Upper lobe of right lung (tissue), 1 donor: ENCODE data around the gene ANKRD6. TPM values are rescaled to one million over a fixed set of nuclear protein-coding genes. Genes with fewer than 3 reads are reported as not detected.
"Not testable (repeated sequence)": the region's sequence is repeated elsewhere in the genome, so short reads cannot be mapped to it uniquely, and the experiment has no call there.

Source experiments
- ATAC-seq: fragments of 200-7000 bp; cut with Tn5 transposase; one replicate; pipeline ENCODE4 v1.9.1; 2020; ENCODE audit warnings: mild to moderate bottlenecking, moderate library complexity
- DNase-seq: peaks from one replicate; pipeline ENCODE4 v3.0.0-alpha.2; 2020
- H3K27ac ChIP-seq: fragments of 200-600 bp; one replicate; pipeline ENCODE4 v1.8.0; 2022
- H3K27me3 ChIP-seq: fragments of 200-600 bp; one replicate; pipeline ENCODE4 v1.8.0; 2022; ENCODE audit warnings: mild to moderate bottlenecking
- H3K36me3 ChIP-seq: fragments of 200-600 bp; one replicate; pipeline ENCODE4 v1.8.0; 2022
- H3K4me1 ChIP-seq: fragments of 200-600 bp; one replicate; pipeline ENCODE4 v1.8.0; 2022
- H3K4me3 ChIP-seq: fragments of 200-600 bp; one replicate; pipeline ENCODE4 v1.8.0; 2022; ENCODE audit warnings: mild to moderate bottlenecking
- H3K9me3 ChIP-seq: fragments of 200-600 bp; one replicate; pipeline ENCODE4 v1.8.0; 2022
- intact Hi-C: fragments of 100-400 bp; cut with DNase I; formaldehyde crosslinking; loops from one replicate; pipeline ENCODE4 v1.11.0; 2022
- total RNA-seq: library from RNA; stranded (reverse); fragmentation: NEBNext Ultra II Directional; extraction: Animal tissue kit (Norgen Biotek cat#: 25700); gene quantifications from one replicate; pipeline ENCODE4 v1.2.1, GENCODE V29; 2021
- TF ChIP-seq, protein P1 (sequence below): fragments of 200-600 bp; IDR thresholded peaks from one replicate; pipeline ENCODE4 v1.8.0; 2022; ENCODE audit warnings: antibody characterized with exemption
- donor health status: DM: no; HTN: yes; CAD: no; lungs with severe emphysema.

Gene ANKRD6
- total RNA-seq, 1 donor from 2014 or later, result 20.2 TPM

DNA sequence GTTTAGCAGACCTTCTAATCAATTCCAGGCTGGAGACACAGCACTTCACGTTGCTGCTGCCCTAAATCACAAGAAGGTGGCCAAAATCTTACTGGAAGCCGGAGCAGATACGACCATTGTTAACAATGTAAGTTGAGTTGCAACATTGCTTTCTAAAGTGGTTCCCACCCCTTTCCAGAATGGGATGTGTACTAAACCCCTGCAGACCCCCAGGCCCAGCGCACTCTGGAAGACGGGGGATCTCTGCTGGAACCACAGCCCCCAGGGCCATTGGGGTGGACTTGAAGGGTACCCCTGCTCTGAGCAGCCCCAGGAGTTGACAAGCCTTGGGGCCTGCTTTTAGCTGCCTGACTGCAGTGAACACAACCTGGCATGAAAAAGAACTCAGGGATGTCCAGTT lies 183.6 kb downstream of the ANKRD6 start:
- Histone ChIP-seq H3K27ac (no peak overlapping the region), H3K4me1 (no peaks in the 10 kb centered on the region), H3K27me3 (no peaks in the 10 kb centered on the region), H3K36me3 (peaks cover 4% of the 10 kb centered on the region), H3K9me3 (no peaks in the 10 kb centered on the region), H3K4me3 (no peak overlapping the region)
- DNase-seq (no peak), ATAC-seq (no peak)
- TF ChIP-seq, protein P1, sequence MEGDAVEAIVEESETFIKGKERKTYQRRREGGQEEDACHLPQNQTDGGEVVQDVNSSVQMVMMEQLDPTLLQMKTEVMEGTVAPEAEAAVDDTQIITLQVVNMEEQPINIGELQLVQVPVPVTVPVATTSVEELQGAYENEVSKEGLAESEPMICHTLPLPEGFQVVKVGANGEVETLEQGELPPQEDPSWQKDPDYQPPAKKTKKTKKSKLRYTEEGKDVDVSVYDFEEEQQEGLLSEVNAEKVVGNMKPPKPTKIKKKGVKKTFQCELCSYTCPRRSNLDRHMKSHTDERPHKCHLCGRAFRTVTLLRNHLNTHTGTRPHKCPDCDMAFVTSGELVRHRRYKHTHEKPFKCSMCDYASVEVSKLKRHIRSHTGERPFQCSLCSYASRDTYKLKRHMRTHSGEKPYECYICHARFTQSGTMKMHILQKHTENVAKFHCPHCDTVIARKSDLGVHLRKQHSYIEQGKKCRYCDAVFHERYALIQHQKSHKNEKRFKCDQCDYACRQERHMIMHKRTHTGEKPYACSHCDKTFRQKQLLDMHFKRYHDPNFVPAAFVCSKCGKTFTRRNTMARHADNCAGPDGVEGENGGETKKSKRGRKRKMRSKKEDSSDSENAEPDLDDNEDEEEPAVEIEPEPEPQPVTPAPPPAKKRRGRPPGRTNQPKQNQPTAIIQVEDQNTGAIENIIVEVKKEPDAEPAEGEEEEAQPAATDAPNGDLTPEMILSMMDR, result no peak
- intact Hi-C loops, result no loop called here

DNA sequence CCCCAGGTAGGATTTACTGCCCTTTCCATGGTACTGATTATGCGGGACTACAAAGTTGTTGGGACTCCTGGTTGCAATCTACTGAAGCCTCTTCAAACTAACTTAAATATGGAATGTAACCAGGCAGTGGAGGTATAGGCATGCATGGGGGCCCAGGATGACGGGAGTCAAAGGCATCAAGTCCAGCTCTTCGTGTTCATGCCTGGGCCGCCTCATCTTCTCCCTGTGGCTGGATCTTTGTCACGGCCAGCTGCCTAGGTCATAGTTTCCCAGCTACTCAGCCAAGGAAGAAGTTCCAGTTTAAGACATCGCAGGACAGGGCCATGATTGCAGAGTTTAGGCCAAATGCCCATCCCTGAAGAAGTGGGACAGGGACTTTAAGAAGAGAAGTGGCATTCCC lies 185.1 kb downstream of the ANKRD6 start:
- TF ChIP-seq, protein P1, result no peak
- no peaks in the 10 kb centered on the region for H3K4me1 ChIP-seq
- no peak for DNase-seq
- H3K4me3 ChIP-seq, result no peak overlapping the region
- no peaks in the 10 kb centered on the region for H3K9me3 ChIP-seq
- intact Hi-C loops, result no loop called here
- H3K36me3 ChIP-seq, result peaks cover 4% of the 10 kb centered on the region
- H3K27ac ChIP-seq, result no peak overlapping the region
- H3K27me3 ChIP-seq, result no peaks in the 10 kb centered on the region
- no peak for ATAC-seq

DNA sequence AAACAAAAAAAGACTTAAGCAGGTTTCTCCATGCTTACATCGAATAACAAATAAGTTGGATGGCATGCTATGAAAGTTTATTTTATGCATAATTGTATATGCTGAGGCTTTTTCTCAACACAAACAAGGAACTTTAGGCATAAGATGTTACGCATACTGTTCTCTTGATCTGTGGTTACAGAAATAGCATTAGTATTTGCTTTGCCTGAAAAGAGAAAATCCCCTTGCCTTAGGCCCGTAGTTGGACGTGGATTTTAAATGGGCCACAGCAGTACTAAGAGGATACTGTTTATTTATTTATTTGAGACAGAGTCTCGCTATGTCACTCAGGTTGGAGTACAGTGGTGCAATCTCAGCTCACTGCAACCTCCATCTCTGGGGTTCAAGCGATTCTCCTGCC lies 186.6 kb downstream of the ANKRD6 start:
- intact Hi-C loops, result no loop called here
- Histone ChIP-seq H3K27me3 (no peaks in the 10 kb centered on the region), H3K27ac (no peak overlapping the region), H3K36me3 (peaks cover 4% of the 10 kb centered on the region), H3K4me3 (no peak overlapping the region), H3K4me1 (no peaks in the 10 kb centered on the region), H3K9me3 (no peaks in the 10 kb centered on the region)
- ATAC-seq (no peak), DNase-seq (no peak)
- TF ChIP-seq, protein P1, result no peak

DNA sequence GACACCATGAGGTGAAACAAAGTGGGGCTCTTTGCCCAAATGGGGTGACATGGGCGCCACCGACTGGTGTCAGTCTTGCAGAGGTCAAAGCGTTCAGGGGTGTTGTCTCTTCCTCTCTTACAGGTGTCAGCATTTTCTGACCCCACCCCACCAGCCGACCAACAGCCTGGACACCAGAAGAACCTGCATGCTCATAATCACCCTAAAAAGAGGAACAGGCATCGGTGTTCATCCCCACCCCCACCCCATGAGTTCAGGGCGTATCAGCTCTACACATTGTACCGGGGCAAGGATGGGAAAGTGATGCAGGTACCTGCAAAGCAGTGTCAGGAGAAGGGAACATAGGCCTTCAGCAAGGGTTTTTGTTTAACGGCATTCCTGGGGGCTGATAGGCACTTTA lies 190.8 kb downstream of the ANKRD6 start:
- no peaks in the 10 kb centered on the region for H3K27me3 ChIP-seq
- no peak for ATAC-seq
- TF ChIP-seq, protein P1, result no peak
- H3K27ac ChIP-seq, result no peak overlapping the region
- peaks cover 14% of the 10 kb centered on the region for H3K36me3 ChIP-seq
- intact Hi-C loops, result no loop called here
- no peak overlapping the region for H3K4me3 ChIP-seq
- H3K9me3 ChIP-seq, result no peaks in the 10 kb centered on the region
- no peaks in the 10 kb centered on the region for H3K4me1 ChIP-seq
- DNase-seq, result no peak

DNA sequence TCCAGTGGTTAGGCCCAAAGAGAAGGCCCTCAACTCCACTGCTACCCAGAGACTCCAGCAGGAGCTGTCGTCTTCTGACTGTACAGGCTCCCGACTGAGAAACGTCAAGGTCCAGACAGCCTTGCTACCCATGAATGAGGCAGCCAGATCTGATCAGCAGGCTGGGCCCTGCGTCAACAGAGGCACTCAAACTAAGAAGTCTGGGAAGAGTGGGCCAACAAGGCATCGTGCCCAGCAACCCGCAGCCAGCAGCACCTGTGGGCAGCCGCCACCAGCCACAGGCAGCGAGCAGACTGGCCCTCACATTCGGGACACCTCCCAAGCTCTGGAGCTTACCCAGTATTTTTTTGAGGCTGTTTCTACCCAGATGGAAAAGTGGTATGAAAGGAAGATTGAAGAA lies 197.5 kb downstream of the ANKRD6 start:
- ATAC-seq, result no peak
- Histone ChIP-seq H3K27ac (no peak overlapping the region), H3K36me3 (peaks cover 26% of the 10 kb centered on the region)

DNA sequence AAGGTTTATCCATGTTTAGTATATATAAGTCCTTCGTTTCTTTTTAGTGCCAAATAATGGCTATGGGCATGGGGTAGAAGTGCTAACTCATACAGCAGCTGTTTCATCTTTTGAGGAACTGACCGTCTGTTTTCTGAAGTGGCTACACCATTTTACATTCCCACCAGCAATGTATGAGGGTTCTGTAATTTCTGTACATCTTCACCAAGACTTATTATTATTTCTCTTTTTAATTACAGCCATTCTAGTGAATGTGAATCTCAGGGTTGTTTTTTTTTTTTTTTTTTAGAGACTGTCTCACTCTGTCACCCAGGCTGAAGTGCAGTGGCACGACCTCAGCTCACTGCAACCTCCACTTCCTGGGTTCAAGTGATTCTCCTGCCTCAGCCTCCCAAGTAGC lies 203.5 kb downstream of the ANKRD6 start:
- ATAC-seq, H3K9me3 ChIP-seq, intact Hi-C loops, H3K27ac ChIP-seq, H3K27me3 ChIP-seq, H3K4me1 ChIP-seq, DNase-seq, H3K4me3 ChIP-seq: not testable (repeated sequence)
- H3K36me3 ChIP-seq, result peaks cover 26% of the 10 kb centered on the region

More for the DNA sequence above, 197.5 kb downstream of the ANKRD6 start:
- Histone ChIP-seq H3K4me3 (no peak overlapping the region), H3K4me1 (no peaks in the 10 kb centered on the region), H3K9me3 (no peaks in the 10 kb centered on the region), H3K27me3 (no peaks in the 10 kb centered on the region)
- intact Hi-C loops, result no loop called here
- TF ChIP-seq, protein P1, result no peak
- DNase-seq, result no peak
